Renal cortical epithelial cell (primary cell): Measurements from ENCODE around the gene SLC47A1. TPM values are rescaled to one million over a fixed set of nuclear protein-coding genes. Genes with fewer than 3 reads are reported as not detected.

Experiments
- DNase-seq: peaks from one replicate; pipeline ENCODE4 v3.0.0-alpha.2; 2011; ENCODE audit warnings: low read depth
- total RNA-seq: library from RNA; depleted of rRNA; stranded (reverse); fragments of >200 nt; gene quantifications from 2 replicates; pipeline ENCODE4 v1.2.3, GENCODE V29; 2014

Gene SLC47A1
- total RNA-seq, 1 donor from 2014 or later: 2.4 TPM

GRCh38 chr17:19590912-19591551 lies 57.4 kb downstream of the SLC47A1 start:
- DNase-seq: no peak

GRCh38 chr17:19592316-19592715 lies 58.7 kb downstream of the SLC47A1 start:
- no peak for DNase-seq

GRCh38 chr17:19596869-19597268 lies 63.2 kb downstream of the SLC47A1 start:
- DNase-seq: no peak

- DNase-seq: no peak
Measured at GRCh38 chr17:19610311-19610710, 76.7 kb downstream of the SLC47A1 start.

- DNase-seq: no peak
Measured at GRCh38 chr17:19610879-19611278, 77.2 kb downstream of the SLC47A1 start.

GRCh38 chr17:19613979-19614378 lies 80.3 kb downstream of the SLC47A1 start:
- no peak for DNase-seq

GRCh38 chr17:19614900-19615299 lies 81.2 kb downstream of the SLC47A1 start:
- DNase-seq: no peak

GRCh38 chr17:19618015-19618414 lies 84.4 kb downstream of the SLC47A1 start:
- DNase-seq: no peak

- DNase-seq: no peak
Measured at GRCh38 chr17:19619705-19620325, 86.2 kb downstream of the SLC47A1 start.

GRCh38 chr17:19621697-19622096 lies 88.0 kb downstream of the SLC47A1 start:
- no peak for DNase-seq

- no peak for DNase-seq
Measured at GRCh38 chr17:19626079-19626478, 92.4 kb downstream of the SLC47A1 start.

Other genes starting within 250 kb of the SLC47A1 start
- gene B9D1, start 171.1 kb upstream of the SLC47A1 start, total RNA-seq: 25.9 and 40.8 TPM in 2 replicates
- gene MAPK7, start 155.4 kb upstream of the SLC47A1 start, total RNA-seq: 9.0 and 30.2 TPM in 2 replicates
- gene MFAP4, start 146.7 kb upstream of the SLC47A1 start, total RNA-seq: 0.15 TPM in 1 of 2 replicates, not detected in the other
- not detected in 2 replicates for gene RNF112, start 122.6 kb upstream of the SLC47A1 start, total RNA-seq
- gene ALDH3A2, start 114.9 kb downstream of the SLC47A1 start, total RNA-seq: 17.0 and 37.6 TPM in 2 replicates
- 0.55 TPM in 1 of 2 replicates, not detected in the other for gene SLC47A2, start 182.7 kb downstream of the SLC47A1 start, total RNA-seq
- 0.10 TPM in 1 of 2 replicates, not detected in the other for gene ALDH3A1, start 214.4 kb downstream of the SLC47A1 start, total RNA-seq